GM12892 (cell line): ENCODE data around the gene TEX38.

ENCODE experiments used
- POLR2A ChIP-seq: IDR thresholded peaks from 2 replicates; pipeline ENCODE4 v1.6.1; 2011; ENCODE audit warnings: low read depth, low read length, control low read depth
- POLR2AphosphoS5 ChIP-seq: IDR thresholded peaks from 2 replicates; pipeline ENCODE4 v1.6.1; 2011; ENCODE audit warnings: low read depth, low read length, control low read depth
- TAF1 ChIP-seq: IDR thresholded peaks from 2 replicates; pipeline ENCODE4 v1.6.1; 2011; ENCODE audit warnings: low read depth, mild to moderate bottlenecking, control low read depth, low read length, borderline replicate concordance

- TF ChIP-seq POLR2A (no peak), TAF1 (no peak), POLR2AphosphoS5 (no peak)
Measured at GRCh38 chr1:46653405-46653958, 18.2 kb upstream of the TEX38 start.
